Type B pancreatic cell (in vitro differentiated cells): ENCODE measurements around the gene IGF2BP2. TPM values are rescaled to one million over a fixed set of nuclear protein-coding genes. Genes with fewer than 3 reads are reported as not detected.

Source experiments
- DNase-seq: peaks from one replicate; pipeline ENCODE4 v3.0.0; 2021; ENCODE audit warnings: mixed read lengths; ENCODE audit not compliant: unreplicated experiment; ENCODE audit errors: extremely low spot score
- H3K27ac Mint-ChIP-seq: 2 replicates; pipeline ENCODE4 v1.8.0; 2021; ENCODE audit warnings: mild to moderate bottlenecking, mixed read lengths
- H3K27me3 Mint-ChIP-seq: 2 replicates; pipeline ENCODE4 v1.8.0; 2021; ENCODE audit warnings: mixed read lengths
- H3K36me3 Mint-ChIP-seq: 2 replicates; pipeline ENCODE4 v1.8.0; 2021; ENCODE audit warnings: mixed read lengths
- H3K4me1 Mint-ChIP-seq: one replicate; pipeline ENCODE4 v1.8.0; 2021; ENCODE audit warnings: mixed read lengths; ENCODE audit not compliant: unreplicated experiment
- H3K4me3 Mint-ChIP-seq: 2 replicates; pipeline ENCODE4 v1.8.0; 2021; ENCODE audit warnings: mild to moderate bottlenecking, mixed read lengths
- H3K9me3 Mint-ChIP-seq: 2 replicates; pipeline ENCODE4 v1.8.0; 2021; ENCODE audit warnings: mixed read lengths
- total RNA-seq: library from RNA; stranded (reverse); gene quantifications from 2 replicates; pipeline ENCODE4 v1.2.1, GENCODE V29; 2021; ENCODE audit warnings: low replicate concordance
- TF ChIP-seq, protein P1 (sequence below): fragments of 200-600 bp; sonication (generic); conservative IDR thresholded peaks from 2 replicates; pipeline ENCODE4 v1.5.0; 2021; ENCODE audit warnings: antibody characterized with exemption, mild to moderate bottlenecking

IGF2BP2 gene
- total RNA-seq, 1 donor from 2014 or later = 140 TPM

DNA sequence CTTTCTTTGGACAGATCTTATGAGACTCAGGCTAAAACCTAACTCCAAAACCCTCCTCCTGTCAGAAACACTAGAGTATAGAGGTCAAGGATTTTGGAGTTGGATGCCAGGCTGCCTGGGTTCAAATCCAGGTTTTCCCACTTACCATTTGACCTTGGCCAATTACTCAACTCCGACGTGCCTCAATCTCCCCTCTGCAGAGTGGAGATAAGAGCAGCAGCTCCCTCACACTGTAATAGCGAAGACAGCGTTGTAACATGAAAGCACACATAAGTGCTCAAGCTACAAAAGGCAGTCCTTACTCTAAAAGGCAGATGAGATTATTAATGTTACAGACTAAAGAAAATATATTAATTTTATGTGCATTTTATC lies 90.1 kb downstream of the IGF2BP2 start:
- Mint-ChIP-seq H3K27ac (peak overlapping the region; percentile 76), H3K4me3 (no peak overlapping the region), H3K9me3 (no peaks in the 10 kb centered on the region), H3K36me3 (peaks cover 7% of the 10 kb centered on the region), H3K4me1 (peaks cover 61% of the 10 kb centered on the region), H3K27me3 (no peaks in the 10 kb centered on the region)
- TF ChIP-seq, protein P1, sequence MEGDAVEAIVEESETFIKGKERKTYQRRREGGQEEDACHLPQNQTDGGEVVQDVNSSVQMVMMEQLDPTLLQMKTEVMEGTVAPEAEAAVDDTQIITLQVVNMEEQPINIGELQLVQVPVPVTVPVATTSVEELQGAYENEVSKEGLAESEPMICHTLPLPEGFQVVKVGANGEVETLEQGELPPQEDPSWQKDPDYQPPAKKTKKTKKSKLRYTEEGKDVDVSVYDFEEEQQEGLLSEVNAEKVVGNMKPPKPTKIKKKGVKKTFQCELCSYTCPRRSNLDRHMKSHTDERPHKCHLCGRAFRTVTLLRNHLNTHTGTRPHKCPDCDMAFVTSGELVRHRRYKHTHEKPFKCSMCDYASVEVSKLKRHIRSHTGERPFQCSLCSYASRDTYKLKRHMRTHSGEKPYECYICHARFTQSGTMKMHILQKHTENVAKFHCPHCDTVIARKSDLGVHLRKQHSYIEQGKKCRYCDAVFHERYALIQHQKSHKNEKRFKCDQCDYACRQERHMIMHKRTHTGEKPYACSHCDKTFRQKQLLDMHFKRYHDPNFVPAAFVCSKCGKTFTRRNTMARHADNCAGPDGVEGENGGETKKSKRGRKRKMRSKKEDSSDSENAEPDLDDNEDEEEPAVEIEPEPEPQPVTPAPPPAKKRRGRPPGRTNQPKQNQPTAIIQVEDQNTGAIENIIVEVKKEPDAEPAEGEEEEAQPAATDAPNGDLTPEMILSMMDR = no peak
- DNase-seq = no peak

DNA sequence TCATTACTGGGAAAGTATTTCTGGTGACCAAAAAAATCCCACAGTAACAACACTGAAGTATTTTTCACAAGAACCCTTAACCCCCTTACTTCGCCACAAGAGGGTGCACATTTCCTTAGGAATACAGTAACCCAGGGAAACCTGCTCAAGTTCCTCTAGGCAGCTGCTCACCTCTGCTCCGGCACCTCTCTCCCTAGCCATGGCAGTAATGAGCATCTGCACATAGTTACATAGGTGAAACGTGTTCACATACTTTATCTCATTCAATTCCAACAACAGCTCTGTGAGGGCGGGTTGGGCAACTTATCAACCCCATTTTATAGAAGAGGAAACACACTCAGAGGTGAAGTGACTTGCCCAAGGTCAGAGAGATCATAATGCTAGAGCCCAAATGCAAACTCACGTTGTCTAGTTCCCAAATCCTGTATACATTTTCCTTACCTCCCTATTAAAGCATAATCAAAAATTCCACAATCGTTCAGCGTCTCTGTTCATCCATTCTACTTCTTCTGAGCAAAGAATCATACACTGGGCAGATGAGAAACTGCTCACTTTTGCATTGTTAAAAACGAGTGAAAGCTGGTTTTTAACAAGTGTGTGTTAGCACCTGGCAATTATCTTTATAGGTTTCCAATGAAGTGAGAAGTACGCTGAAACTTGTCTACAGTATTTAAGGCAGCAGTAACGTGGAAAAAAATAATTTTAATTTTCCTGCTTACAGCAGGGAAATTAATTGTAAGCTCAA lies 90.7 kb downstream of the IGF2BP2 start:
- Mint-ChIP-seq H3K9me3 (no peaks in the 10 kb centered on the region), H3K4me3 (peak overlapping the region; percentile 8), H3K27me3 (no peaks in the 10 kb centered on the region), H3K36me3 (peaks cover 7% of the 10 kb centered on the region), H3K27ac (peak overlapping the region; percentile 76), H3K4me1 (peaks cover 57% of the 10 kb centered on the region)
- no peak for DNase-seq
- TF ChIP-seq, protein P1 = peak; percentile 79

DNA sequence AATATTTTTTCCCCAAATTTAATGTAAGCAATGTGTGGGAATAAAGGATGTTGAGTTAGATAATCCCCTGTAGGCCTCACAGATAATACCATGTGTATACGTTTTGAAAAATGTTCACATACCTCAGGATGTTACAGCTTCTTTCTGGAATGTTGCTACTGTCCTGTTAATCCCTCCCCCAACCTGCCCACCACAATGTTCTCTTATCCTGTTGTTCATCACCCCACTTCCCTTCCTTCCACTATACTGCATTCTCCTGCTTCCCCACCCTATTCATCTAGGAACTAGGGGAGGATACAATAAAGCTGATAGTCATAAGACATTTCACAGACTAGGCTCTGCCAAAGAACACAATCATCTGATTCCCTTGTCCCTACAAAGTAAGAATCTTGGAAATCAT lies 92.1 kb downstream of the IGF2BP2 start:
- no peaks in the 10 kb centered on the region for H3K9me3 Mint-ChIP-seq
- peak overlapping the region; percentile 1 for H3K4me3 Mint-ChIP-seq
- no peaks in the 10 kb centered on the region for H3K27me3 Mint-ChIP-seq
- TF ChIP-seq, protein P1 = no peak
- peaks cover 50% of the 10 kb centered on the region for H3K4me1 Mint-ChIP-seq
- H3K36me3 Mint-ChIP-seq = peaks cover 10% of the 10 kb centered on the region
- no peak for DNase-seq
- peak overlapping the region; percentile 67 for H3K27ac Mint-ChIP-seq

DNA sequence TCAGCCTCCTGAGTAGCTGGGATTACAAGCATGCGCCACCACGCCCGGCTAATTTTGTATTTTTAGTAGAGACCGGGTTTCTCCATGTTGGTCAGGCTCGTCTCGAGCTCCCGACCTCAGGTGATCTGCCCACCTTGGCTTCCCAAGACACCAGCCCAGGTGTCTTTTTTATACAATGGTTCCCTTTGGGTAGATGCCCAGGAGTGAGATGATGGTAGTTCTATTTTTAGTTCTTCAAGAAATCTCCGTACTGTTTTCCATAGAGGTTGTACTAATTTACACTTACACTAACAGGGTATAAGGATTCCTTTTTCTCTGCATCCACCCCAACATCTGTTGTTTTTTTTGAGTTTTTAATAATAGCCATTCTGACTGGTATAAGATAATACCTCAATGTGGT lies 94.3 kb downstream of the IGF2BP2 start:
- no peak overlapping the region for H3K4me3 Mint-ChIP-seq
- peaks cover 20% of the 10 kb centered on the region for H3K36me3 Mint-ChIP-seq
- no peaks in the 10 kb centered on the region for H3K27me3 Mint-ChIP-seq
- H3K27ac Mint-ChIP-seq = no peak overlapping the region
- no peaks in the 10 kb centered on the region for H3K9me3 Mint-ChIP-seq
- H3K4me1 Mint-ChIP-seq = peaks cover 50% of the 10 kb centered on the region
- TF ChIP-seq, protein P1 = no peak
- DNase-seq = no peak

DNA sequence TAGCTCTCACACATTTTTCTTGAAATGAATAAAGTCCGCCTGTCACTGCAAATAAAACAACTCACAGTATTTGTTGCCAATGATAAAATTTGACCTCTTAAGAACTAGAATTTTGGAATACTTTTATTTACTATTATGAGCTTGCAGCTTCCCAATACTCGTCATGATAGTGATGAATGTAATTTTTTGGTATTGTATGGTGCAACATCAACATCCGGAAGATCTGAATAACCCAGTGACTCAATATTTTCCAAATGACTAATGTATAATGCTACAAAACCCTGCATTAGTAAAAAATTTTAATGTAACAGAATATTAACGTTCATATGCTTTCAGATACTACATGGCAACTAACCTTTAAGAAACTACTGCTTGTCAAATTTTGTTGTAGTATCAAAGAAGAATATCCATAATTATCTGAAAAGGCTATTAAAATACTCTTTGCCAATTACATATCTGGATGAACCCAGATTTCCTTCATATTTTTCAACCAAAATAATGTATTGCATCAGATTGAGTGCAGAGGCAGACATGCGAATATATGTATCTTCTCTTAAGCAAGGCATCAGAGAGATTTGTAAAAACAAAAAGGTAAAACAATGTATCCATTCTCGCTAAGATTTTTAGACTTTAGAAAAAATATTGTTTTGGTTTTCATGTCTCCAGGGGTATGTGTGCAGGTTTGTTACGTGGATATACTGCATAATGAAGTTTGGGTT lies 95.3 kb downstream of the IGF2BP2 start:
- no peak for DNase-seq
- TF ChIP-seq, protein P1 = no peak
- peak overlapping the region; percentile 39 for H3K27ac Mint-ChIP-seq
- H3K27me3 Mint-ChIP-seq = no peaks in the 10 kb centered on the region
- H3K4me3 Mint-ChIP-seq = no peak overlapping the region
- H3K4me1 Mint-ChIP-seq = peaks cover 53% of the 10 kb centered on the region
- H3K9me3 Mint-ChIP-seq = no peaks in the 10 kb centered on the region
- peaks cover 29% of the 10 kb centered on the region for H3K36me3 Mint-ChIP-seq
